B cell (primary cell): ENCODE measurements around the gene CDC42BPB. TPM values are rescaled to one million over a fixed set of nuclear protein-coding genes. Genes with fewer than 3 reads are reported as not detected.
A peak's percentile ranks its signal among the peaks of the same experiment; 100 is the strongest.

ENCODE experiments used
- ATAC-seq: fragments of 200-7000 bp; cut with Tn5 transposase; one replicate; pipeline ENCODE4 v1.10.0; 2021; ENCODE audit warnings: low read depth, mild to moderate bottlenecking, moderate number of reproducible peaks, moderate library complexity
- CTCF ChIA-PET: fragments of 350-600 bp; sonication (Branson Sonifier 250); formaldehyde crosslinking; loops from one replicate; lab custom pipeline; 2021; ENCODE audit warnings: antibody characterized with exemption, inconsistent platforms; lab: Charles Lee
- POLR2A ChIA-PET: fragments of 350-600 bp; sonication (Branson Sonifier 250); formaldehyde crosslinking; loops from one replicate; lab custom pipeline; 2021; ENCODE audit warnings: antibody characterized with exemption; lab: Charles Lee
- DNase-seq: peaks from one replicate; pipeline ENCODE4 v3.0.0; 2013
- H2AFZ ChIP-seq: 2 replicates; pipeline ENCODE4 v1.6.1; 2012; ENCODE audit warnings: mild to moderate bottlenecking, low read depth, low read length; ENCODE audit not compliant: insufficient read depth, poor library complexity, severe bottlenecking
- H3K27ac ChIP-seq, 2 donors: 1 replicate in 1 of 2; 2 replicates in 1 of 2; pipeline ENCODE4 v1.5.1; 2012 to 2013; ENCODE audit warnings: low read length in 2 of 2, mild to moderate bottlenecking in 2 of 2, moderate library complexity in 1 of 2
- H3K27me3 ChIP-seq, 4 experiments: fragments of 200-600 bp in 1 of 4; sonication (generic) in 1 of 4; replicated peaks in 1 of 4; 1 replicate in 2 of 4; 2 replicates in 2 of 4; pipeline versions ENCODE4 v1.6.1 to v1.7.0; 2013 to 2016; ENCODE audit warnings: low read length in 3 of 4, mild to moderate bottlenecking in 2 of 4, mixed read lengths in 1 of 4, moderate library complexity in 1 of 4; ENCODE audit not compliant: insufficient read depth in 4 of 4, control insufficient read depth in 3 of 4; ENCODE audit errors: control extremely low read depth in 1 of 4
- H3K36me3 ChIP-seq, 2 experiments: replicated peaks in 1 of 2; 1 replicate in 1 of 2; 2 replicates in 1 of 2; pipeline versions ENCODE4 v1.6.1 to v1.7.1; 2013; ENCODE audit warnings: low read length in 1 of 2; ENCODE audit not compliant: insufficient read depth in 2 of 2, control insufficient read depth in 1 of 2; ENCODE audit errors: control extremely low read depth in 1 of 2, extremely low read depth in 1 of 2
- H3K4me1 ChIP-seq, 2 donors: fragments of 200-600 bp in 1 of 2; sonication (generic) in 1 of 2; 1 replicate in 1 of 2; 2 replicates in 1 of 2; pipeline versions ENCODE4 v1.5.1 to v1.6.1; 2013 to 2017; ENCODE audit warnings: low read length in 2 of 2; ENCODE audit not compliant: control insufficient read depth in 2 of 2, insufficient read depth in 2 of 2
- H3K4me2 ChIP-seq: replicated peaks from 2 replicates; pipeline ENCODE3; 2012; ENCODE audit warnings: mild to moderate bottlenecking, low read depth, low read length; ENCODE audit not compliant: poor library complexity, severe bottlenecking
- H3K4me3 ChIP-seq, 5 experiments: fragments of 200-600 bp in 1 of 5; sonication (generic) in 1 of 5; 1 replicate in 3 of 5; 2 replicates in 2 of 5; pipeline versions ENCODE4 v1.5.1 to v1.7.0; 2011 to 2016; ENCODE audit warnings: low read length in 4 of 5, mild to moderate bottlenecking in 4 of 5, low read depth in 2 of 5, control low read depth in 1 of 5, moderate library complexity in 1 of 5; ENCODE audit not compliant: insufficient read depth in 1 of 5; ENCODE audit errors: control extremely low read depth in 1 of 5, extremely low read depth in 1 of 5
- H3K79me2 ChIP-seq: fragments of 200-600 bp; sonication (generic); one replicate; pipeline ENCODE4 v1.6.0; 2016; ENCODE audit warnings: low read length; ENCODE audit not compliant: control insufficient read depth, insufficient read depth
- H3K9ac ChIP-seq: fragments of 200-600 bp; sonication (generic); 2 replicates; pipeline ENCODE4 v1.6.1; 2017; ENCODE audit warnings: mild to moderate bottlenecking, low read length, moderate library complexity
- H3K9me3 ChIP-seq, 3 donors: one replicate each; pipeline versions ENCODE4 v1.6.1 to v1.7.1; 2013; ENCODE audit warnings: low read length in 2 of 3; ENCODE audit not compliant: control insufficient read depth in 2 of 3, insufficient read depth in 1 of 3; ENCODE audit errors: control extremely low read depth in 1 of 3
- H4K20me1 ChIP-seq: 2 replicates; pipeline ENCODE4 v1.6.0; 2012; ENCODE audit warnings: mild to moderate bottlenecking, low read length; ENCODE audit not compliant: insufficient read depth, control insufficient read depth, poor library complexity, severe bottlenecking
- H3K27ac Mint-ChIP-seq: one replicate; pipeline ENCODE4 v1.8.0; 2021; ENCODE audit warnings: mixed read lengths
- H3K27me3 Mint-ChIP-seq: one replicate; pipeline ENCODE4 v1.8.0; 2021; ENCODE audit warnings: mixed read lengths
- H3K4me1 Mint-ChIP-seq: one replicate; pipeline ENCODE4 v1.8.0; 2021; ENCODE audit warnings: mixed read lengths
- H3K4me3 Mint-ChIP-seq: one replicate; pipeline ENCODE4 v1.8.0; 2021; ENCODE audit warnings: mixed read lengths
- H3K9me3 Mint-ChIP-seq: one replicate; pipeline ENCODE4 v1.8.0; 2022; ENCODE audit warnings: mixed read lengths; ENCODE audit not compliant: insufficient read depth
- CTCF ChIP-seq: fragments of 200-600 bp; IDR thresholded peaks from one replicate; pipeline ENCODE4 v1.8.0; 2022; ENCODE audit warnings: antibody characterized with exemption, mild to moderate bottlenecking
- EZH2 ChIP-seq: IDR thresholded peaks from 2 replicates; pipeline ENCODE4 v1.6.1; 2012; ENCODE audit warnings: borderline replicate concordance, low read depth, mild to moderate bottlenecking, moderate library complexity, low read length; ENCODE audit not compliant: insufficient read depth, poor library complexity, severe bottlenecking
- WGBS: methylation state at CpG from one replicate; pipeline ENCODE4 v1.1.5; 2013; ENCODE audit warnings: missing lambda C conversion rate; ENCODE audit not compliant: insufficient coverage; 5-methylcytosine and 5-hydroxymethylcytosine counted together
- intact Hi-C: fragments of 100-400 bp; cut with micrococcal nuclease; formaldehyde crosslinking; loops from one replicate; pipeline ENCODE4 v1.10.0; 2022
- polyA plus RNA-seq: library from polyadenylated mRNA; depleted of rRNA; stranded (reverse); fragments of >200 nt; gene quantifications from 2 replicates; pipeline ENCODE4 v1.2.3, GENCODE V29; 2012
- total RNA-seq, 2 donors: library from RNA; stranded (reverse); fragments of 120-200 nt in 1 of 2; gene quantifications; 1 replicate in 1 of 2; 2 replicates in 1 of 2; pipeline versions ENCODE4 v1.2.3 to v1.2.4, GENCODE V29; 2013 to 2022

CDC42BPB gene
- total and polyA plus RNA-seq, 2 donors (not counting 1 experiment from before 2014, with no cell fraction given): 23.9 to 52.5 TPM

- ATAC-seq (no peak), DNase-seq (no peak)
- Histone ChIP-seq H3K36me3 (peaks cover 0 to 63% of the 10 kb centered on the region in 2 experiments), H2AFZ (no peak overlapping the region), H3K27ac (peak overlapping the region; percentile 15 to 43), H3K9me3 (no peaks in the 10 kb centered on the region), H3K79me2 (peaks cover 41% of the 10 kb centered on the region), H3K4me2 (peak overlapping the region; percentile 33), H3K9ac (no peak overlapping the region), H3K4me3 (no peak overlapping the region), H4K20me1 (peaks cover 12% of the 10 kb centered on the region), H3K4me1 (peaks cover 19 to 33% of the 10 kb centered on the region in 2 donors), H3K27me3 (no peaks in the 10 kb centered on the region)
- Mint-ChIP-seq H3K9me3 (no peaks in the 10 kb centered on the region), H3K4me3 (no peak overlapping the region), H3K27me3 (no peaks in the 10 kb centered on the region), H3K27ac (peak overlapping the region; percentile 59), H3K4me1 (peaks cover 25% of the 10 kb centered on the region)
- intact Hi-C loops: no loop called here
- 93% methylated on average over 23 of the region's 23 CpGs for WGBS
- CTCF ChIA-PET: interaction anchor here (0.8 kb wide), 1 partner anchor 90 kb away, joined by 3 read pairs; no protein-coding TSS in a partner anchor
- no peak for TF ChIP-seq EZH2
- TF ChIP-seq CTCF: no peak
- POLR2A ChIA-PET: no interaction called here
These were observed 149.2 kb downstream of the CDC42BPB start for GRCh38 chr14:102907980-102908730.

- H3K4me3 Mint-ChIP-seq: no peak overlapping the region
- no peak overlapping the region for H3K4me3 ChIP-seq
- ATAC-seq (peak; percentile 65), DNase-seq (peak; percentile 65)
- intact Hi-C loops: no loop called here
- H3K9me3 Mint-ChIP-seq: no peaks in the 10 kb centered on the region
- H3K27me3 ChIP-seq: no peaks in the 10 kb centered on the region
- H3K9ac ChIP-seq: no peak overlapping the region
- ChIA-PET POLR2A (no interaction called here), CTCF (no interaction called here)
- peak overlapping the region; percentile 59 for H3K27ac Mint-ChIP-seq
- 62% methylated on average over 22 of the region's 33 CpGs for WGBS
- H3K36me3 ChIP-seq: peaks cover 0 to 65% of the 10 kb centered on the region in 2 experiments
- TF ChIP-seq EZH2 (no peak), CTCF (no peak)
- H3K79me2 ChIP-seq: peaks cover 47% of the 10 kb centered on the region
- peaks cover 29% of the 10 kb centered on the region for H3K4me1 Mint-ChIP-seq
- no peak overlapping the region for H2AFZ ChIP-seq
- H3K4me1 ChIP-seq: peaks cover 27 to 37% of the 10 kb centered on the region in 2 donors
- H3K4me2 ChIP-seq: peak overlapping the region; percentile 33
- no peaks in the 10 kb centered on the region for H3K27me3 Mint-ChIP-seq
- H3K27ac ChIP-seq: peak overlapping the region; percentile 19 to 43
- peaks cover 12% of the 10 kb centered on the region for H4K20me1 ChIP-seq
- peaks cover 0 to 3% (median 0%) of the 10 kb centered on the region in 3 donors for H3K9me3 ChIP-seq
These were observed 150.0 kb downstream of the CDC42BPB start for GRCh38 chr14:102907303-102907844.
